PC-3 (cell line): Measurements from ENCODE around the gene TRRAP.

ENCODE experiments used
- EZH2 ChIP-seq: fragments of 300-600 bp; sonication (generic); IDR thresholded peaks from one replicate; pipeline ENCODE4 v1.6.1; 2017; ENCODE audit warnings: antibody characterized with exemption, mild to moderate bottlenecking, low read length; ENCODE audit not compliant: unreplicated experiment
- TF ChIP-seq, protein P1 (sequence below): fragments of 300-600 bp; sonication (generic); conservative IDR thresholded peaks from 2 replicates; pipeline ENCODE4 v1.5.1; 2017; ENCODE audit warnings: antibody characterized with exemption, low read depth, mild to moderate bottlenecking, low read length

DNA sequence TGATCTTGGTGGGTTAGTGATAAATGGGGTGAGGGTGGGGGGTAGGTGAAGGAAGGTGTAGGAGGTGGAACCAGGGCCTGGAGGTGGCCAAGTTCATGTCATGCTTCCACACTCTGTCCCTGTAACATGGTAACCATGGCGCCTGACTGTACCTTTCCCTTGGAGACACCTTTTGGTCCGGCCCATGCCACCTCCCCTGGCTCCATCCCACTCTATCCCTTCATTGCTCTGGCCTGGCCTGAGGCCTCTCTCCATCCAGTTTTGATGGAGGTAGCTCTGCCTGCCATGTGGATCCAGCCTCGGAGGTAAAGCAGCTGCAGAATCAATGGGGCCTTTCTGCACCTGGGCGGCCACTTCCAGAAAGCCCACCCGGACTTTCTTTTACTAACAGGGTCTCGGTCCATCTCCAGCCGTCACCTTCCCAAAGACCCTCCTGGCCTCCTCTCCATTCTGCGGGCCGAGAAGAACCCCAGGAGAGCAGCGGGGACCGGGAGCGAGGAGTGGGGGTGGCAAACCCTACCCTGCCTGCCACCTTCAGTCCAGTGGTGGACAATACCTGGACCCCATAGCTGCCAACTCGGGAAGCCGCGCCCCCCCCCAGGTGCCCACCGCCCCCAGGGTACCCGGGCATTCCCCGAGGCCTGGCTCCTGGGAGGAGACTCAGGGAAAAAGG, 504 bp upstream of the TRRAP start:
- TF ChIP-seq, protein P1, sequence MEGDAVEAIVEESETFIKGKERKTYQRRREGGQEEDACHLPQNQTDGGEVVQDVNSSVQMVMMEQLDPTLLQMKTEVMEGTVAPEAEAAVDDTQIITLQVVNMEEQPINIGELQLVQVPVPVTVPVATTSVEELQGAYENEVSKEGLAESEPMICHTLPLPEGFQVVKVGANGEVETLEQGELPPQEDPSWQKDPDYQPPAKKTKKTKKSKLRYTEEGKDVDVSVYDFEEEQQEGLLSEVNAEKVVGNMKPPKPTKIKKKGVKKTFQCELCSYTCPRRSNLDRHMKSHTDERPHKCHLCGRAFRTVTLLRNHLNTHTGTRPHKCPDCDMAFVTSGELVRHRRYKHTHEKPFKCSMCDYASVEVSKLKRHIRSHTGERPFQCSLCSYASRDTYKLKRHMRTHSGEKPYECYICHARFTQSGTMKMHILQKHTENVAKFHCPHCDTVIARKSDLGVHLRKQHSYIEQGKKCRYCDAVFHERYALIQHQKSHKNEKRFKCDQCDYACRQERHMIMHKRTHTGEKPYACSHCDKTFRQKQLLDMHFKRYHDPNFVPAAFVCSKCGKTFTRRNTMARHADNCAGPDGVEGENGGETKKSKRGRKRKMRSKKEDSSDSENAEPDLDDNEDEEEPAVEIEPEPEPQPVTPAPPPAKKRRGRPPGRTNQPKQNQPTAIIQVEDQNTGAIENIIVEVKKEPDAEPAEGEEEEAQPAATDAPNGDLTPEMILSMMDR, result no peak
- TF ChIP-seq EZH2, result no peak
